HG03039 (cell line): ENCODE measurements around the gene DLK2.

Experiments used
- ATAC-seq: cut with Tn5 transposase; IDR thresholded peaks from one replicate; pipeline ENCODE4 v1.9.1; 2021; ENCODE audit warnings: mild to moderate bottlenecking, moderate library complexity; ENCODE audit not compliant: unreplicated experiment

Gene DLK2

DNA sequence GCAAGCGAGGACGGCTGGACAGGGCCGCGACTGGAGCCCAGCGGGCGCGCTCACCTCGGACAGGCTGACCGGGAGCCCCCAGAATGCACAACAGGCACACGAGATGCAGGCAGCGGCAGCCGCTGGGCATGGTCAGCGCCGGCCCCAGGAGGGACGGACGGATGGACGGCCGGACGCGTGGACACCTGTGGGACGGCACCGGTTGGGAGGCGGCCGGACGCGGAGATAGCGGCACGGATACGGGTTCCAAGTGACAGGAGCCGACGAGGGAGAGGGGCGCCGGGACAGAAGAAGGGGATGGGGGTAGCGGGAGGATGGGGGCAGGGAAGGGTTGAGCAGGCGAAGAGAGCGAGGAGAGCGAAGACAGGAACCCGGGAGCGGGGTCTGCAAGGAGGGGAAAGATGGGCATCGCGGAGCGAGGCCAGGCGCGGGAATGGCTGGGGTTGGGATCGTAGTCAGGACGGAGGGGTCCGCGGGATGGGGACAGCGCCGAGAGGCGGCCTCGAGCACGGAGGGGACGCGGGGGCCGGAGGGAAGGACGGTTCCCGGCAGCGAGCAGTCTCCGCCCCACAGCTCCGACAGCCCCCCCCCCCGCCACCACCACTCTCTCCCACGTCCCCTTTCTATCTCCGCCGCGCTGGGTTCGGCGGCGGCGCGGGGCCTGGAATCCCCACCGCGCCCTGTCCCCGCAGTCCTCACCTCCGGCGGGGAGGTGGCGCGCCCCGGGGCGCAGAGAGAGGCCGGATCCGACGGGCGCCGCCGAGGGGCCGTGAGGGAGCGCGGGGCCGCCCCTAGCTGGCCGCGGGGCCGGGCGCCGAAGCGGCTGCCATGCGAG lies 435 bp downstream of the DLK2 start:
- ATAC-seq = no peak

DNA sequence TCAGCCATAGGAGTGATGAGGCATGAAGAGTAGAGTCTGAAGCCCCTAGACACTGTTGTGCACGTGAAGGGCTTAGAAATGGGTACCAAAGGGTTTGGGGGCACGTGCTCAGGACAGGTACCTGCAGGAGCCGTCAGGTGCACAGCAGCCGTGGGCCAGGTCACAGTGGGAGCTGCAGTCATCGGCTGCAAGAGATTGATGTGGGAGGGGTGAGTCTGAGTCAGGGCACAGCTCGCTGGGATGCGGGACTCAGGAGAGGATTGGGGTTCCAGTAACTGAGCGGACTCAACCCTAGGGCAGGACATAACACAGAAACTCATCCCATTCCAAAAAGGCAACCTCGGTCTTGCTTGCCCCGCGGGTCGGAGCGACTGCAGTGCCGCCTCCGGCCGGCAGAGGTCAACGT lies 1.1 kb downstream of the DLK2 start:
- ATAC-seq = no peak

DNA sequence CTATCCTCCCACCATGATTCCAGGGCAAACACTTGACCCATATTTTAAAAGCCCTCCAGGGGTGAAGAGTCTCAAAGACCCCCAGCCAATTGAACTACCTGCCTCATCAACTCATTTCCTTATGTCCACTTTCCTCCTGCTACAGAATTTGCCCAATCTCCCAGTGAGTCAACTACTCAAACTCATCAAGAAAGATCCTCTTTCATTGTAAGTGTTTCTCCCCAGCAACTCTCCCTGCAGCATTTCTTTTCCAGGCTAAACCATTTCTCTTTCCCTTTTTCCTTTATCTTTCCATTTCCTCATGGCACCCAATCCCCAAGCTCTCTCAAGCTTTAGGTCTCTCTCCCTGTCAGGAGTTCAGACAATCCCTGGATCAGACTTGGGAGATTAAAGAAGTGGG lies 1.5 kb downstream of the DLK2 start:
- no peak for ATAC-seq

DNA sequence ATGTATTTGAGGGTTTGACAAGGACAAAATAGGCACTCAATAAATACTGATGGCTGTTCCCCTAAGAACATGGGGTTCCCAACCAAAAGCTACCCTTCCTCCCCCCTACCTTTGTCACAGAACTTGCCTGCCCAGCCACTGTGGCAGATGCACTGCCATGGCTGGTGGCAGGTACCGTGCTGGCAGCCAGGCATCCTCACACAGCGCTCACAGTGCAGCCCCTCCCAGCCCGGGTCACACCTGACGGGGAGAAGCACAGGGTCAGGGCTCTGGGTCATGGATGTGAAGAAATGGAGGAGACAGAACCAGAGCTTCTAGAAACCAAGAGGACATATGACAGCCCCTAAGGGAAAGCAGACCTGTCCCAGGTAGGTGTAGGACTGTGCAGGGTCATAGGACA lies 2.5 kb downstream of the DLK2 start:
- ATAC-seq = no peak

DNA sequence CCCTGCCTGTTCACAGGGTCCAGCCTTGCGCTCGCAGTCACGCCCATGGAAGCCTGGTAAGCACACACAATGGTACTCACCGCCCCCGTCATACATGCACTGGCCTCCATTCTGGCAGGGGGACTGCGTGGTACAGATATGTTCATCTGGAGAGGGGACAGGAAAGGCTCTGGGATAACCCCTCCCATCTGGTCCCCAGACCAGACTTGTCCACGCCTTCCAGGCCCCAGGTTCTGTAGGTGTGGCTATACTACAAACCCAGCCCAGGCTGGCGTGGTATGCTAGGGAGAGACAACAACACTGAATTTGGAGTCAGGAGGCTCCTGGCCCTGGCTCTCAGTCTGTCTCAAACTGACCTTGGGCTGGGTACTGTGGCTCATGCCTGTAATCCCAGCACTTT lies 3.4 kb downstream of the DLK2 start:
- ATAC-seq = no peak

DNA sequence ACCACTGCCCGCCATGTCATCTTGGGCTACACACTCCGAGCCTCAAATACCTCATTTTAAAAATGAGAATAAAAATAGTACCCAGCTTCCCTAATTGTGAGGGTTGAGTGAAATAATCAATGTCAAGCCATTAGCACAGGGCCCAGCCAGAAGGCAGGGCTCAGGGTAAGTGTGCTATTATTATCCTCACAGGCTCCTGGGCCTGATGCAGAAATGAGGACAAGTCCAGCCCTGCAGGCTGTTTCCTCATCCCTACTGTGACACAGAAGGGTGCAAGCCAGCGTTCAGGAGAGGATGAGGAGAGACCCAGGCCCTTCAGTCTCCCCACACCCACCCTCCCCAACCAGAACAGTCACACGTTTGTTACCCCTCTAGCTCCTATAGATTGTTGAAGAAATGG lies 4.0 kb downstream of the DLK2 start:
- ATAC-seq = no peak

DNA sequence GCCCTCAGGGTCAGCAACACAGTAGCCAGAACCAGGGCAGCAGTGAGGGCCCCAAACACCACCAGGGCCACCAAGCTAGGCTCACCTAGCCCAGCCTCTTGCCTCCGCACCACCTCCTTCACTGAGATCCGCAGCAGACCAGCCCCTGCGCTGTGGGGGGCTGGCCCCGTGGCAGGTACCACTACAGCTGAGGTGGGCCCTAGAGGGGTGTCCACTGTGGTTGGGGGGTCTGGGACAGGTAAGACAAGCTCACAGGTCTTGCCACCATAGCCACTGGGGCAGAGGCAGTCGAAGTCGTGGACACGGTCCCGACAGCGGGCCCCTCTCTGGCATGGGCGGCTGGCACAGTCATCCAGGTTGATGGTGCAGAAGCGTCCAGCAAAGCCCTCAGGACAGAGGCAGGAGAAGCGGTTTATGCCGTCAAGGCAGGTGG lies 4.6 kb downstream of the DLK2 start:
- no peak for ATAC-seq

DNA sequence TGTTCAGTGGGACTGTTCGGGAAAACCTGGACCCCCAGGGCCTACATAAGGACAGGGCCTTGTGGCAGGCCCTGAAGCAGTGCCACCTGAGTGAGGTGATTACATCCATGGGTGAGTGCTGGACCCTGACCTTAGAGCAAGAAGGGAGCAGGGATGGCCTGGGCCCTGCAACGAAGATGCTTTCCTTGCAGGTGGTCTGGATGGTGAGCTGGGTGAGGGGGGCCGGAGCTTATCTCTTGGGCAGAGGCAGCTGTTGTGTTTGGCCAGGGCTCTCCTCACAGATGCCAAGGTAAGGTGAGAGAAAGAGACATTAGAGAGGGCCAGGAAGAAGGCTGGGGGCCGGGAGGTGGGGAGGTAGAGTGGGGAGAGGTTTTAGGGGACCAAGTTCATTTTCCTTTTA lies 6.4 kb downstream of the DLK2 start:
- ATAC-seq = no peak

DNA sequence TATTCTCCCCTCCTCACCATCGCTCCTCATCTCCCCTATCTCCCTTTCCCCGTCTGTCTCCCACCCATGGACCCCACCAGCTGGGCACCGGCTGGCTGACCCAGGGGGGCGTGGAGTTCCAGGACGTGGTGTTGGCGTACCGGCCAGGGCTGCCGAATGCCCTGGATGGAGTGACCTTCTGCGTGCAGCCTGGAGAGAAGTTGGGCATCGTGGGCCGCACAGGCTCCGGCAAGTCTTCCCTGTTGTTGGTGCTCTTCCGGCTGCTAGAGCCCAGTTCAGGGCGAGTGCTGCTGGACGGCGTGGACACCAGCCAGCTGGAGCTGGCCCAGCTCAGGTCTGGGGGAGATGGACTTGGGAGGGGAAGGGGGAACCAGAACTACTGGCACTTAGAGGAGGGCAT lies 7.7 kb downstream of the DLK2 start:
- ATAC-seq = no peak

DNA sequence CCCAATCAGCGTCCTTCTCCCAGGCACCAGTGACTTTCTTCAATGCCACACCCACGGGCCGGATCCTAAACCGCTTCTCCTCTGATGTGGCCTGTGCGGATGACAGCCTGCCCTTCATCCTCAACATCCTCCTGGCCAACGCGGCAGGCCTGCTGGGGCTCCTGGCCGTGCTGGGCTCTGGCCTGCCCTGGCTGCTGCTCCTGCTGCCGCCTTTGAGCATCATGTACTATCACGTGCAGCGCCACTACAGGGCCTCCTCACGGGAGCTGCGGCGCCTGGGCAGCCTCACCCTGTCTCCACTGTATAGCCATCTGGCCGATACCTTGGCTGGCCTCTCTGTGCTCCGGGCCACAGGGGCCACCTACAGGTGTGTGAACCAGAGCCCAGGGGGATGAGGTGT lies 9.8 kb downstream of the DLK2 start:
- no peak for ATAC-seq

DNA sequence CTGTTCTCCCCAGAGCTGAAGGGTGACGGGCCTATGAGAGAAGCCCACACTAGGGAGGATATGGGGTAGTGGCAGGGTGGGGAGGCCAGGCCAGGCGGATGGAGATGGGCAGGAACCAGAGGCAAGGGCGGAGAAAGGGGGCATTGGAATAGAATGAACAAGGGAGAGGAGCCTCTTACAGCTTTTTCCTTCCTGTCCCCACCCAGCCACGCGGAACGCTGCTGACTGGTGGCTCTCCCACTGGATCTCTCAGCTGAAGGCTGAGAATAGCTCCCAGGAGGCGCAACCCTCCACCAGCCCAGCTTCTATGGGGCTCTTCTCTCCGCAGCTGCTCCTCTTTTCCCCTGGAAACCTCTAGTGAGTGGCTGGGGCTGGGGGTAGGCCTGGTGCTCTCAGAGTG lies 10.8 kb downstream of the DLK2 start:
- ATAC-seq = no peak

DNA sequence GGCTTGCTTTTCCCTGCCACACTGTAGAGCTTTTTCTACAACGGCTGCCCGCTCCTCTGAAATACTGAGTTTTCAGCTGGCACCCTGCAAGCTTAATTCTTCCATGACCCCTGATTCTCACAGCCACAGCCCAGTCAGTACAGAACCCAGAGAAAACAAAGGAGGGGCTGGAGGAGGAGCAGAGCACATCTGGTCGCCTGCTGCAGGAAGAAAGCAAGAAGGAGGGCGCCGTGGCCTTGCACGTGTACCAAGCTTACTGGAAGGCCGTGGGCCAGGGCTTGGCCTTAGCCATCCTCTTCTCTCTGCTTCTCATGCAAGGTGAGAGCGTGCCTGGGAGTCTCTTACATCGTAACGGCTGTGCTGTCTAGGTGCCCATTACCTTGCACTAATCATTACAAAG lies 11.3 kb downstream of the DLK2 start:
- ATAC-seq = no peak

DNA sequence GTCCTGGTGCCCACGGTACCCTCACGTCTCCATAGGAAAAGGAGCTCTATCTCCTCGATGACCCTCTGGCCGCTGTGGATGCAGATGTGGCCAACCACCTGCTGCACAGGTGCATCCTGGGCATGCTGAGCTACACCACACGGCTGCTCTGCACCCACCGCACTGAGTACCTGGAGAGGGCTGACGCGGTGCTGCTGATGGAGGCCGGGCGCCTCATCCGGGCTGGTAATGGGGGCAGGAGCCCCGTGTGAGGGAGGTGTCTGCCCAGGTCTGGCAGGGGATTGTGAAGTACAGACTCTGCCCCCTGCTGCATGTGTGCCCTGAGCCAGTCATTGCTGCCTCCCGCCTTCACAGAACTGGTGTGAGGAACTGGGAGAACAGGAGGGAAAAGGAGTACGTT lies 12.4 kb downstream of the DLK2 start:
- no peak for ATAC-seq

DNA sequence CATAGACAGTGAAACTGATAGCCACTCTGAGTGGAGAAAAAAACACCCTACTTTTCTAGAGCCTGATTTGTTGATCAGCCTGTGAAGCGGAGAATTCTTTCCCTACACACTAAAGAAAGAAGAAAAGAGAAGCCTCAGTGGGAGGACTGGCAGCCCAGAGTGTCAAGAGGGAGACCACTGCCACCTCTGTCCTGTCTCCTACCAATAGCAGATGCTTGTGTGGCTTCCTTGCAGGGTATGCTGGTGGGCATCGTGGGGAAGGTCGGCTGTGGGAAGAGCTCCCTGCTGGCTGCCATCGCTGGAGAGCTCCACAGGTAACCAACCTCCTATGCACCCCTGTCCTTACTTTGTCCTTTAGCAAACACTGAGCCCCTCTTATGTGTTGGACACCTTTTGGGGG lies 17.6 kb downstream of the DLK2 start:
- no peak for ATAC-seq

DNA sequence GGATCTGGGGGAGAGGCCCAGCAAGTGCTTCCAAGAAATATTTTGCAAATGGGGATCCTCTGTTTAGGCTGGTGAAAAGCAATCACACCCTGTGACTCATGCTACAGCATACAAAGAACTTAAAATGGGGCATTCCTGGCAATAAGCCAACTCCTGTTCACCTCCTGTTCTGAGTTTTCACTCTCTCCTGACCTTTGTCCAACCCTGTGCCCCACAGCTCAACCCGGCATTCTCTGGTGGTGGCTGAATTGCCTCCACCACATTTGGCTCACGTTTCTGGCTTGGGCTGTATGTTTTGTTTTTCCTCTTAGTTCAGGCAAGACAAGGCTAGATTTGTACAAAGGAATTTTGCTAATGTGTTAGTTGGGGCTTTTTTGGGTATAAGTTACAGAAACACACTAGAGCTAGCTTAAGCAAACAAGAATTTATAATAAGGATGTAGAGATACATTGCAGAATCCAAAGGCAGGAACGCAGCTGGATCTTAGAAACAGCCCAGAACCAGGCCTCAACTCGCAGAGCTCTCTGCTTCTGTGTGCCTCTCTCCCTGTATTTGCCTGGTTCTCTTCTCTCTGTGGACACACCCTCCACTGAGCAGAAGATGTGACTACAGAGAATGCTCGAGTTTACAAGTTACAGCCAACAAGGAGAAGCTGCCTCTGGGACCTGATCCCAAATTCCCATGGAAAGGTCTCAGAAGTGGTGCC lies 18.6 kb downstream of the DLK2 start:
- ATAC-seq = no peak

DNA sequence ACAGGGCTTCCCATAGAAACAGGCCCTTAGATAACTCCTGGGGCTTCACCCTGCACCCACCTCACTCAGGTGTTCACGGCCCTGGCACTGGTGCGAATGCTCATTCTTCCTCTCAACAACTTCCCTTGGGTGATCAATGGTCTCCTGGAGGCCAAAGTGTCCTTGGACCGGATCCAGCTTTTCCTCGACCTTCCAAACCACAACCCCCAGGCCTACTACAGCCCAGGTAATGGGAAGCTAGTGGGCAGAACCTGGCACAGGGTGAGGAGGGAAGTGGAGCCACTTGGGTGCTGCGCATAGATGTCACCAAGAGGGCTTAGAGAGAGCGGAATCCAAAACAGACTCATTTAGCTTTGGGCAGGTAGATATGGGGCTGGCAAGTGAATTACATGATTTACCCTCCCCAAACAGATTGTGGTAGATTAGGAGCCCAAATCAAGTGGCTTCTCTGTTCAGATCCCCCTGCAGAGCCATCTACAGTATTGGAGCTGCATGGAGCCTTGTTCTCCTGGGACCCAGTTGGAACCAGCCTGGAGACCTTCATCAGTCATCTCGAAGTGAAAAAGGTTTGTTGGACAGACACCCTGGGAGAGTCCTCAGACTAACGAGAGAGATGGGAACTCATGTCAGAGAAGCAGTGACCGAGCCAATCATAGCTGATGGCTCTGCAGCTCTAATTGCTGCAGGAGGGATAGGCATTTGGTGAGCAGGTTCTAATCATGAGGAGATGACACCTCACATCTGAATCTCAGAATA lies 19.5 kb downstream of the DLK2 start:
- ATAC-seq = no peak

DNA sequence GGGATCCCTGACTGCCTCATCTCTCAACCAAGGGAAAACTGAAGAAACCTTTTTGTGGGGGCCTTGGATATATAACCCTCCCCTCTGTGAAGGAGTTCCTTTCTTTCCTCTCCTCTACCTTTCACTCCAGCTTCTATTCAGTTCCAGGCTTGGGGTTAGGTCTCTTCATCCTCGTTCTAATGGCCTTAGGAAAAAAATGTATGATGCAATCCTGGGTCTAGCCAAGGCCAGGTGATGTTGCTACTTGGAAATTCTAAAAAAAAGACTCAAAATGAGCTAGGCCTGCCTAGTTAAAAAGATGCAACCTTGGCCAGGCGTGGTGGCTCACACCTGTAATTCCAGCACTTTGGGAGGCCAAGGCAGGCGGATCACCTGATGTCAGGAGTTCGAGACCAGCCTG lies 20.4 kb downstream of the DLK2 start:
- no peak for ATAC-seq

DNA sequence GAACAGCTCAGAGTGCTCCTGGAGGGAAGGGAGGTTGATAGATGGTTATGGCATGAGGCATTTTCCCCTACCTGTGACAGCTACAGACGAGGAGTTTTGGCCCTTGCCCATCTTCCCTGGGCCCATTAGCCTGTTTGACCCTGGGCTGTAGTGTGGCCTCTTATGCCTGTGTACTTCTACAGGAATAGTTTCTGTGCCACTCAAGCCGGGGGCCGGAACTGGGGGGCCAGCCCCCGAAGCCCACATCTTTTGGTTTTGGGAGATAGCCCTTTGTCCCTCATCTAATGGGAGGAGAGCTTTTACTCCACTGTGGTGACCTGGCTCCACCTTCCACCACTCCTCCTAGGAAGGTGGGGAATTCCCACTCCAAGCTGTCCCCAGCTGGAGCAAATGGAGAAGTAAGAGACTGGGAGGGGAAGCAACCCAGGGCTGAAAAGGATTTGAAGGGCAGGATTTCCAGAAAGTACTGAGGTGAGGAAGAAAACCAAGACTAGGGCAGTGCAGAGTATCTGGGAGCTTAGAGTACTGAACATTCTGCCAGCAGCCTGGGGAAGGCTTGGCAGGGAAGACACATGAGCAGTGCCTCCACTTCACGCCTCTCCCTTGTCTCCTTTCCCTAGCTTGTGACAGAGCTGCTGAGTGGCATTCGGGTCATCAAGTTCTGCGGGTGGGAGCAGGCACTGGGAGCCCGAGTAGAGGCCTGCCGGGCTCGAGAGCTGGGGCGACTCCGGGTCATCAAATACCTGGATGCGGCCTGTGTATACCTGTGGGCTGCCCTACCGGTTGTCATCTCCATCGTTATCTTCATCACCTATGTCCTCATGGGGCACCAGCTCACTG lies 21.1 kb downstream of the DLK2 start:
- ATAC-seq = no peak

DNA sequence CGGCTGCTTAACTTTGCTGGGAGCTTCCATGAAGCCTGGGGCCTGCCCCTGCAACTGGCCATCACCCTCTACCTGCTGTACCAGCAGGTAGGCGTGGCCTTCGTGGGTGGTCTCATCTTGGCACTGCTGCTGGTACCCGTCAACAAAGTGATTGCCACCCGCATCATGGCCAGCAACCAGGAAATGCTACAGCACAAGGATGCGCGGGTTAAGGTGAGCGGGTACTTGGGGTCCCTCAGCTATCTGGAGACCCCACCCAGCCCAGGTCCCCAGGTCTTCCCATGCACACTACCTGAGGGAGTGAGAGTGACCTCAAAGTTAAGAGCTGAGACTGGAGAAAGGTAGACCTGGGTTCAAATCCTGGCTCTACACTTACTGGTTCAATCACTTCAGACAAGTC lies 22.2 kb downstream of the DLK2 start:
- no peak for ATAC-seq

DNA sequence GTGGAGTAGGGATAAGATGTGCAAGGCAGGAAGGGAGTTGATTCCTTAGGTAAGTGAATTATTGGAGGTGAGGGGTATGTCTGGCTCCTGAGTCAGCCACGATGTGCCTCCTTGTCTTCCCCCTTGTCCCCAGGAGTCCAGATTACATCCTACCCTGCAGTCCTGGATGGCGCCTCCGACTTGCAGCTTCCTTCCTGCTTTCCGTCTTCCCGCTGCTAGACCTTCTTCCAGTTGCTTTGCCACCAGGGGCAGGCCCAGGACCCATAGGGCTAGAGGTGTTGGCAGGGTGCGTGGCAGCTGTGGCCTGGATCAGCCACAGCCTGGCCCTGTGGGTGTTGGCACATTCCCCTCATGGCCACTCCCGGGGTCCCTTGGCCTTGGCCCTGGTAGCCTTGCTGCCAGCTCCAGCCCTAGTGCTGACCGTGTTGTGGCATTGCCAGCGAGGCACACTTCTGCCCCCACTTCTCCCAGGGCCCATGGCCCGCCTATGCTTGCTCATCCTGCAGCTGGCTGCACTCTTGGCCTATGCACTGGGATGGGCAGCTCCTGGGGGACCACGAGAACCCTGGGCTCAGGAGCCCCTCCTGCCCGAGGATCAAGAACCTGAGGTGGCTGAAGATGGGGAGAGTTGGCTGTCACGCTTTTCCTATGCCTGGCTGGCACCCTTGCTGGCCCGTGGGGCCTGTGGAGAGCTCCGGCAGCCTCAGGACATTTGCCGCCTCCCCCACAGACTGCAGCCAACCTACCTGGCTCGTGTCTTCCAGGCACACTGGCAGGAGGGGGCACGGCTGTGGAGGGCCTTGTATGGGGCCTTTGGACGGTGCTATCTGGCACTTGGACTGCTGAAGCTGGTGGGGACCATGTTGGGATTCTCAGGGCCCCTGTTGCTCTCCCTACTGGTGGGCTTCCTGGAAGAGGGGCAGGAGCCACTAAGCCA lies 23.1 kb downstream of the DLK2 start:
- no peak for ATAC-seq
